GM12801 (cell line): Measurements from ENCODE around the gene EXOC7.

ENCODE experiments used
- CTCF ChIP-seq: IDR thresholded peaks from one replicate; pipeline ENCODE4 v1.5.1; 2011; ENCODE audit warnings: control low read depth; ENCODE audit not compliant: insufficient read length; ENCODE audit errors: extremely low read depth

The EXOC7 gene

GRCh38 chr17:76034428-76035350 lies 68.9 kb downstream of the EXOC7 start:
- no peak for TF ChIP-seq CTCF

- no peak for TF ChIP-seq CTCF
Measured at GRCh38 chr17:76033139-76033538, 70.4 kb downstream of the EXOC7 start.

- no peak for TF ChIP-seq CTCF
Measured at GRCh38 chr17:76032780-76033108, 70.8 kb downstream of the EXOC7 start.

GRCh38 chr17:76032073-76032779 lies 71.4 kb downstream of the EXOC7 start:
- no peak for TF ChIP-seq CTCF
